Measurements from ENCODE around the gene SLC37A3. TPM values are rescaled to one million over a fixed set of nuclear protein-coding genes. Genes with fewer than 3 reads are reported as not detected.

Gene SLC37A3
- total and polyA plus RNA-seq, 11 donors = 6.5 to 16.1 (median 9.5) TPM

- no peak for TF ChIP-seq POLR2A (IDR thresholded peaks at IDR 0.05)
- TF ChIP-seq, protein P1, sequence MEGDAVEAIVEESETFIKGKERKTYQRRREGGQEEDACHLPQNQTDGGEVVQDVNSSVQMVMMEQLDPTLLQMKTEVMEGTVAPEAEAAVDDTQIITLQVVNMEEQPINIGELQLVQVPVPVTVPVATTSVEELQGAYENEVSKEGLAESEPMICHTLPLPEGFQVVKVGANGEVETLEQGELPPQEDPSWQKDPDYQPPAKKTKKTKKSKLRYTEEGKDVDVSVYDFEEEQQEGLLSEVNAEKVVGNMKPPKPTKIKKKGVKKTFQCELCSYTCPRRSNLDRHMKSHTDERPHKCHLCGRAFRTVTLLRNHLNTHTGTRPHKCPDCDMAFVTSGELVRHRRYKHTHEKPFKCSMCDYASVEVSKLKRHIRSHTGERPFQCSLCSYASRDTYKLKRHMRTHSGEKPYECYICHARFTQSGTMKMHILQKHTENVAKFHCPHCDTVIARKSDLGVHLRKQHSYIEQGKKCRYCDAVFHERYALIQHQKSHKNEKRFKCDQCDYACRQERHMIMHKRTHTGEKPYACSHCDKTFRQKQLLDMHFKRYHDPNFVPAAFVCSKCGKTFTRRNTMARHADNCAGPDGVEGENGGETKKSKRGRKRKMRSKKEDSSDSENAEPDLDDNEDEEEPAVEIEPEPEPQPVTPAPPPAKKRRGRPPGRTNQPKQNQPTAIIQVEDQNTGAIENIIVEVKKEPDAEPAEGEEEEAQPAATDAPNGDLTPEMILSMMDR (IDR thresholded peaks at IDR 0.05) = no peak
- Histone ChIP-seq H3K9me3 (peaks cover 0 to 5% (median 0%) of the 10 kb centered on the region in 12 donors), H3K27me3 (no peaks in the 10 kb centered on the region), H3K4me1 (peaks cover 0 to 11% (median 0%) of the 10 kb centered on the region in 12 donors), H3K27ac (no peak overlapping the region), H3K36me3 (no peaks in the 10 kb centered on the region), H3K4me3 (no peak overlapping the region)
- no peak for ATAC-seq
- intact Hi-C loops (cut with DNase I) = no loop called here
- 94 to 100% (median 97%) methylated on average over 1 of the region's 1 CpG for WGBS, 4 donors
- no peak for DNase-seq
Observed at GRCh38 chr7:140284062-140284461, 114.3 kb downstream of the SLC37A3 start.

Other genes with a start within 250 kb of the SLC37A3 start
- gene KDM7A, start 221.5 kb downstream of the SLC37A3 start, total RNA-seq = 10 to 100 TPM in 5 of 9 donors, 1 to 10 TPM in 4; 8.1 to 18.7 (median 13.2) TPM
- 1 to 10 TPM; 3.0 to 5.9 TPM for gene KDM7A, start 221.5 kb downstream of the SLC37A3 start, polyA plus RNA-seq
- gene RAB19, start 5.5 kb upstream of the SLC37A3 start, total RNA-seq = not detected
- not detected for gene RAB19, start 5.5 kb upstream of the SLC37A3 start, polyA plus RNA-seq
- 100 to 1,000 TPM in 5 of 9 donors, 10 to 100 TPM in 4; 52.3 to 109 (median 100) TPM for gene MKRN1, start 81.0 kb upstream of the SLC37A3 start, total RNA-seq
- gene MKRN1, start 81.0 kb upstream of the SLC37A3 start, polyA plus RNA-seq = 10 to 100 TPM; 45.2 to 53.3 TPM
- 10 to 100 TPM in 6 of 9 donors, 1 to 10 TPM in 3; 6.7 to 17.9 (median 10.8) TPM for gene DENND2A, start 242.3 kb upstream of the SLC37A3 start, total RNA-seq
- 1 to 10 TPM; 4.6 to 6.2 TPM for gene DENND2A, start 242.3 kb upstream of the SLC37A3 start, polyA plus RNA-seq

Measured in heart left ventricle (tissue), 16 donors.